SHP77 treated with DMSO at 0.1 percent for 48 hours (cell line): Measurements from ENCODE around the gene KLHL29.

Experiments used
- DNase-seq: peaks from one replicate; lab custom pipeline; 2025; lab: John Stamatoyannopoulos, UW

Gene KLHL29

GRCh38 chr2:23449413-23449812, 64.4 kb downstream of the KLHL29 start:
- DNase-seq, result no peak

- no peak for DNase-seq
These were observed 64.9 kb downstream of the KLHL29 start for GRCh38 chr2:23449831-23450331.

GRCh38 chr2:23452372-23452771, 67.4 kb downstream of the KLHL29 start:
- DNase-seq, result no peak

- no peak for DNase-seq
These were observed 68.0 kb downstream of the KLHL29 start for GRCh38 chr2:23452853-23453420.

- no peak for DNase-seq
These were observed 68.5 kb downstream of the KLHL29 start for GRCh38 chr2:23453432-23453831.

GRCh38 chr2:23453836-23454460, 69.0 kb downstream of the KLHL29 start:
- DNase-seq, result no peak

- no peak for DNase-seq
These were observed 69.6 kb downstream of the KLHL29 start for GRCh38 chr2:23454501-23455120.

GRCh38 chr2:23456396-23456795, 71.4 kb downstream of the KLHL29 start:
- DNase-seq, result no peak

- no peak for DNase-seq
These were observed 72.1 kb downstream of the KLHL29 start for GRCh38 chr2:23456881-23457760.

- no peak for DNase-seq
These were observed 73.2 kb downstream of the KLHL29 start for GRCh38 chr2:23457990-23458682.

- DNase-seq, result no peak
These were observed 74.1 kb downstream of the KLHL29 start for GRCh38 chr2:23459032-23459431.

- no peak for DNase-seq
These were observed 75.2 kb downstream of the KLHL29 start for GRCh38 chr2:23460228-23460627.

- no peak for DNase-seq
These were observed 76.0 kb downstream of the KLHL29 start for GRCh38 chr2:23460993-23461392.

- no peak for DNase-seq
These were observed 79.2 kb downstream of the KLHL29 start for GRCh38 chr2:23464156-23464555.

- no peak for DNase-seq
These were observed 80.0 kb downstream of the KLHL29 start for GRCh38 chr2:23464905-23465537.

GRCh38 chr2:23465936-23466335, 81.0 kb downstream of the KLHL29 start:
- DNase-seq, result no peak

GRCh38 chr2:23467618-23468017, 82.6 kb downstream of the KLHL29 start:
- no peak for DNase-seq

GRCh38 chr2:23468474-23469141, 83.6 kb downstream of the KLHL29 start:
- DNase-seq, result no peak

- DNase-seq, result no peak
These were observed 84.2 kb downstream of the KLHL29 start for GRCh38 chr2:23469142-23469540.

GRCh38 chr2:23475036-23475435, 90.1 kb downstream of the KLHL29 start:
- no peak for DNase-seq

GRCh38 chr2:23475473-23475872, 90.5 kb downstream of the KLHL29 start:
- no peak for DNase-seq
